Peyer's patch (tissue), 4 donors: ENCODE data around the gene MDM2.

Experiments
- POLR2A ChIP-seq, 2 donors: fragments of 450-650 bp; IDR thresholded peaks; one replicate each; pipeline ENCODE4 v1.5.1; 2017; ENCODE audit warnings: antibody characterized with exemption in 2 of 2, mild to moderate bottlenecking in 2 of 2, moderate library complexity in 2 of 2
- TF ChIP-seq, protein P1 (sequence below), 6 experiments: fragments of 450-650 bp in 4 of 6; fragments of 200-600 bp in 2 of 6; sonication (generic) in 1 of 6; IDR thresholded peaks; one replicate each; pipeline ENCODE4 v1.5.1; 2017 to 2019; ENCODE audit warnings: antibody characterized with exemption in 6 of 6, mild to moderate bottlenecking in 3 of 6, moderate library complexity in 1 of 6

DNA sequence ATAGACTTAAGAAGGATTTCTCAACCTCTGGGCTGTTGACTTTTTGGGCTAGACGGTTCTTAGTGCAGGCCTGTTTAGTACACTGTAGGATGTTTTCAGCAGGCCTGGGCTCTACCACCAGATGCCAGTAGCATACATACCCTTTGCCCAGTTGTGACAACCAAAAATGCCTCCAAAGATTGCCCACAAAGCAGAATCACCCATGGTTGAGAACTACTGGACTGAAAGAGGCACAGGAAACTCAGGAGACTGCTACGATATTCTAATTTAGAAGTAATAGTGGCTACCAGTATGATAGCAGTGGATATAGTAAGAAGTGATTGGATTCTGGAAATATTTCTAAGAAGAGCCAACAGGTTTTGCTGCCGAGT is 46.5 kb upstream of the MDM2 start:
- no peak for TF ChIP-seq POLR2A (IDR thresholded peaks at IDR 0.05)
- TF ChIP-seq, protein P1, sequence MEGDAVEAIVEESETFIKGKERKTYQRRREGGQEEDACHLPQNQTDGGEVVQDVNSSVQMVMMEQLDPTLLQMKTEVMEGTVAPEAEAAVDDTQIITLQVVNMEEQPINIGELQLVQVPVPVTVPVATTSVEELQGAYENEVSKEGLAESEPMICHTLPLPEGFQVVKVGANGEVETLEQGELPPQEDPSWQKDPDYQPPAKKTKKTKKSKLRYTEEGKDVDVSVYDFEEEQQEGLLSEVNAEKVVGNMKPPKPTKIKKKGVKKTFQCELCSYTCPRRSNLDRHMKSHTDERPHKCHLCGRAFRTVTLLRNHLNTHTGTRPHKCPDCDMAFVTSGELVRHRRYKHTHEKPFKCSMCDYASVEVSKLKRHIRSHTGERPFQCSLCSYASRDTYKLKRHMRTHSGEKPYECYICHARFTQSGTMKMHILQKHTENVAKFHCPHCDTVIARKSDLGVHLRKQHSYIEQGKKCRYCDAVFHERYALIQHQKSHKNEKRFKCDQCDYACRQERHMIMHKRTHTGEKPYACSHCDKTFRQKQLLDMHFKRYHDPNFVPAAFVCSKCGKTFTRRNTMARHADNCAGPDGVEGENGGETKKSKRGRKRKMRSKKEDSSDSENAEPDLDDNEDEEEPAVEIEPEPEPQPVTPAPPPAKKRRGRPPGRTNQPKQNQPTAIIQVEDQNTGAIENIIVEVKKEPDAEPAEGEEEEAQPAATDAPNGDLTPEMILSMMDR (IDR thresholded peaks at IDR 0.05): no peak
